Ishikawa (cell line): Measurements from ENCODE around the gene CARNS1.

ENCODE experiments used
- CEBPB ChIP-seq: IDR thresholded peaks from 2 replicates; pipeline ENCODE4 v1.6.1; 2012
- CREB1 ChIP-seq: IDR thresholded peaks from 2 replicates; pipeline ENCODE4 v1.6.1; 2012; ENCODE audit warnings: low read depth
- EGR1 ChIP-seq: IDR thresholded peaks from 2 replicates; pipeline ENCODE4 v1.6.1; 2012
- EP300 ChIP-seq: IDR thresholded peaks from 2 replicates; pipeline ENCODE4 v1.6.1; 2012; ENCODE audit warnings: borderline replicate concordance
- FOXM1 ChIP-seq: IDR thresholded peaks from 2 replicates; pipeline ENCODE4 v1.6.1; 2012; ENCODE audit warnings: low read depth, borderline replicate concordance
- MAX ChIP-seq: IDR thresholded peaks from 2 replicates; pipeline ENCODE4 v1.6.1; 2012
- NFIC ChIP-seq: IDR thresholded peaks from 2 replicates; pipeline ENCODE4 v1.6.1; 2012
- RAD21 ChIP-seq: IDR thresholded peaks from 2 replicates; pipeline ENCODE4 v1.6.1; 2012; ENCODE audit warnings: low read depth
- REST ChIP-seq: IDR thresholded peaks from 2 replicates; pipeline ENCODE4 v1.6.1; 2012; ENCODE audit warnings: low read depth, mild to moderate bottlenecking
- TAF1 ChIP-seq: IDR thresholded peaks from 2 replicates; pipeline ENCODE4 v1.6.1; 2012; ENCODE audit warnings: low read depth, mild to moderate bottlenecking
- TCF12 ChIP-seq: IDR thresholded peaks from 2 replicates; pipeline ENCODE4 v1.6.1; 2012; ENCODE audit warnings: low read depth
- TEAD4 ChIP-seq: IDR thresholded peaks from 2 replicates; pipeline ENCODE4 v1.6.1; 2012
- USF1 ChIP-seq: IDR thresholded peaks from 2 replicates; pipeline ENCODE4 v1.6.1; 2012
- YY1 ChIP-seq: IDR thresholded peaks from 2 replicates; pipeline ENCODE4 v1.6.1; 2012; ENCODE audit warnings: low read depth
- ZBTB7A ChIP-seq: IDR thresholded peaks from 2 replicates; pipeline ENCODE4 v1.6.1; 2012; ENCODE audit warnings: low read depth

The CARNS1 gene

GRCh38 chr11:67393437-67393836, 22.0 kb upstream of the CARNS1 start:
- TF ChIP-seq CREB1 (no peak), TEAD4 (no peak), NFIC (no peak), YY1 (no peak), MAX (no peak), CEBPB (no peak), EP300 (no peak), ZBTB7A (no peak), TAF1 (no peak), EGR1 (no peak)

- no peak for TF ChIP-seq TEAD4
- no peak for TF ChIP-seq USF1
- TF ChIP-seq TAF1: no peak
- TF ChIP-seq EP300: no peak
- TF ChIP-seq EGR1: no peak
- no peak for TF ChIP-seq CREB1
- no peak for TF ChIP-seq NFIC
- no peak for TF ChIP-seq REST
- TF ChIP-seq YY1: no peak
- TF ChIP-seq ZBTB7A: no peak
- no peak for TF ChIP-seq RAD21
- no peak for TF ChIP-seq TCF12
- TF ChIP-seq MAX: no peak
- TF ChIP-seq FOXM1: no peak
- TF ChIP-seq CEBPB: no peak
These were observed 21.5 kb upstream of the CARNS1 start for GRCh38 chr11:67393990-67394389.

- TF ChIP-seq REST (no peak), EP300 (no peak), NFIC (no peak), TCF12 (no peak), TAF1 (no peak), EGR1 (no peak), TEAD4 (no peak), MAX (no peak), FOXM1 (no peak), USF1 (no peak), YY1 (no peak), CEBPB (no peak), RAD21 (no peak), ZBTB7A (no peak), CREB1 (no peak)
These were observed 19.8 kb upstream of the CARNS1 start for GRCh38 chr11:67395555-67396258.

GRCh38 chr11:67396259-67396581, 19.3 kb upstream of the CARNS1 start:
- TF ChIP-seq TEAD4 (no peak), RAD21 (no peak), ZBTB7A (no peak), FOXM1 (no peak), NFIC (no peak), YY1 (no peak), TCF12 (no peak), REST (no peak), EP300 (no peak), CEBPB (no peak), CREB1 (no peak), TAF1 (no peak), MAX (no peak), USF1 (no peak), EGR1 (no peak)
